GM12891 (cell line): ENCODE results near the gene GRAMD2B.

Experiments
- POLR2A ChIP-seq: IDR thresholded peaks from 2 replicates; pipeline ENCODE4 v1.6.1; 2011; ENCODE audit warnings: low read depth, low read length, control low read depth
- POLR2AphosphoS5 ChIP-seq: IDR thresholded peaks from 2 replicates; pipeline ENCODE4 v1.6.1; 2011; ENCODE audit warnings: low read depth, low read length, control low read depth
- SPI1 ChIP-seq: IDR thresholded peaks from 2 replicates; pipeline ENCODE4 v1.6.1; 2011; ENCODE audit warnings: low read depth, low read length, control low read depth

DNA sequence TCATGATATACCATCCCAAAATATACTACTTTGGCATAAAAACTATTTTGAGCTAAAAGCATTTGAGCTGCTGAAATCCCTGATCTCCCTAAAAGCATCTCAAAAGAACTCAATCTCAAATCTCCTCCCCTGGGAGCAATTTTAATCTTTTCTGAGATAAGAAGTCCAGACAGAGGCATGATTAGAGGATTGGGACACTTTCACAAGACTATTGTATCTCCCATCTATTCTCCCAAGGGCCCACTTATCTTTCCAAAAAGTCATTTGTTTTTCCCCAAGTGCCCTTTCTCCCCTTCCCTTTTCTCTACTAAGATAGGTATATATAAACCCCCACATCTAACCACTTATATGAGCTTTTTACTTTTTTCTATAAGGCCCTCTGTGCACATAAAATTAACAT is 92.1 kb downstream of the GRAMD2B start:
- TF ChIP-seq POLR2AphosphoS5 = no peak
- TF ChIP-seq POLR2A = no peak
- TF ChIP-seq SPI1 = no peak
